Measurements from ENCODE around the gene ADNP2. TPM values are rescaled to one million over a fixed set of nuclear protein-coding genes. Genes with fewer than 3 reads are reported as not detected.

ADNP2 gene
- total RNA-seq, 1 donor from 2014 or later: 15.2 TPM

GRCh38 chr18:80104364-80104779, 4.7 kb upstream of the ADNP2 start:
- no peak for DNase-seq (ENCODE audit: low spot score)
- H3K27me3 Mint-ChIP-seq (ENCODE audit: low read depth): no peaks in the 10 kb centered on the region

GRCh38 chr18:80105369-80106167, 3.5 kb upstream of the ADNP2 start:
- no peak for TF ChIP-seq CTCF (IDR thresholded peaks at IDR 0.05)
- DNase-seq (ENCODE audit: low spot score): no peak
- Mint-ChIP-seq H3K4me1 (ENCODE audit: low read depth) (peaks cover 32% of the 10 kb centered on the region), H3K27me3 (ENCODE audit: low read depth) (no peaks in the 10 kb centered on the region), H3K4me3 (ENCODE audit: unreplicated experiment) (no peak overlapping the region), H3K36me3 (ENCODE audit: low read depth) (peaks cover under 1% of the 10 kb centered on the region), H3K9me3 (ENCODE audit: low read depth) (peaks cover 3% of the 10 kb centered on the region), H3K27ac (ENCODE audit: unreplicated experiment) (no peak overlapping the region)

More at GRCh38 chr18:80104364-80104779, 4.7 kb upstream of the ADNP2 start:
- Mint-ChIP-seq H3K36me3 (ENCODE audit: low read depth) (no peaks in the 10 kb centered on the region), H3K9me3 (ENCODE audit: low read depth) (peaks cover 3% of the 10 kb centered on the region), H3K4me1 (ENCODE audit: low read depth) (peaks cover 24% of the 10 kb centered on the region), H3K4me3 (ENCODE audit: unreplicated experiment) (no peak overlapping the region), H3K27ac (ENCODE audit: unreplicated experiment) (peak overlapping the region; percentile 4)
- TF ChIP-seq CTCF (IDR thresholded peaks at IDR 0.05): no peak

GRCh38 chr18:80106482-80107051, 2.5 kb upstream of the ADNP2 start:
- DNase-seq (ENCODE audit: low spot score): no peak
- no peak overlapping the region for H3K4me3 Mint-ChIP-seq (ENCODE audit: unreplicated experiment)
- peaks cover 38% of the 10 kb centered on the region for H3K4me1 Mint-ChIP-seq (ENCODE audit: low read depth)
- H3K27ac Mint-ChIP-seq (ENCODE audit: unreplicated experiment): no peak overlapping the region
- no peaks in the 10 kb centered on the region for H3K27me3 Mint-ChIP-seq (ENCODE audit: low read depth)
- H3K36me3 Mint-ChIP-seq (ENCODE audit: low read depth): peaks cover 2% of the 10 kb centered on the region
- peaks cover 3% of the 10 kb centered on the region for H3K9me3 Mint-ChIP-seq (ENCODE audit: low read depth)
- no peak for TF ChIP-seq CTCF (IDR thresholded peaks at IDR 0.05)

- peaks cover 32% of the 10 kb centered on the region for H3K4me1 Mint-ChIP-seq (ENCODE audit: low read depth)
- no peak overlapping the region for H3K27ac Mint-ChIP-seq (ENCODE audit: unreplicated experiment)
- peaks cover 2% of the 10 kb centered on the region for H3K36me3 Mint-ChIP-seq (ENCODE audit: low read depth)
- DNase-seq (ENCODE audit: low spot score): no peak
- TF ChIP-seq CTCF (IDR thresholded peaks at IDR 0.05): no peak
- H3K4me3 Mint-ChIP-seq (ENCODE audit: unreplicated experiment): no peak overlapping the region
- no peaks in the 10 kb centered on the region for H3K9me3 Mint-ChIP-seq (ENCODE audit: low read depth)
- H3K27me3 Mint-ChIP-seq (ENCODE audit: low read depth): no peaks in the 10 kb centered on the region
Measured at GRCh38 chr18:80107426-80107825, 1.6 kb upstream of the ADNP2 start.

GRCh38 chr18:80108121-80108536, 933 bp upstream of the ADNP2 start:
- Mint-ChIP-seq H3K4me1 (ENCODE audit: low read depth) (peaks cover 34% of the 10 kb centered on the region), H3K36me3 (ENCODE audit: low read depth) (peaks cover 2% of the 10 kb centered on the region), H3K27ac (ENCODE audit: unreplicated experiment) (peak overlapping the region; percentile 91), H3K9me3 (ENCODE audit: low read depth) (no peaks in the 10 kb centered on the region), H3K4me3 (ENCODE audit: unreplicated experiment) (no peak overlapping the region), H3K27me3 (ENCODE audit: low read depth) (no peaks in the 10 kb centered on the region)
- TF ChIP-seq CTCF (IDR thresholded peaks at IDR 0.05): no peak
- no peak for DNase-seq (ENCODE audit: low spot score)
